Measurements from ENCODE around the gene LMAN1L. TPM values are rescaled to one million over a fixed set of nuclear protein-coding genes. Genes with fewer than 3 reads are reported as not detected.

Gene LMAN1L
- total and polyA plus RNA-seq, 7 donors = 0.64 to 1.8 TPM; not detected in 5

DNA sequence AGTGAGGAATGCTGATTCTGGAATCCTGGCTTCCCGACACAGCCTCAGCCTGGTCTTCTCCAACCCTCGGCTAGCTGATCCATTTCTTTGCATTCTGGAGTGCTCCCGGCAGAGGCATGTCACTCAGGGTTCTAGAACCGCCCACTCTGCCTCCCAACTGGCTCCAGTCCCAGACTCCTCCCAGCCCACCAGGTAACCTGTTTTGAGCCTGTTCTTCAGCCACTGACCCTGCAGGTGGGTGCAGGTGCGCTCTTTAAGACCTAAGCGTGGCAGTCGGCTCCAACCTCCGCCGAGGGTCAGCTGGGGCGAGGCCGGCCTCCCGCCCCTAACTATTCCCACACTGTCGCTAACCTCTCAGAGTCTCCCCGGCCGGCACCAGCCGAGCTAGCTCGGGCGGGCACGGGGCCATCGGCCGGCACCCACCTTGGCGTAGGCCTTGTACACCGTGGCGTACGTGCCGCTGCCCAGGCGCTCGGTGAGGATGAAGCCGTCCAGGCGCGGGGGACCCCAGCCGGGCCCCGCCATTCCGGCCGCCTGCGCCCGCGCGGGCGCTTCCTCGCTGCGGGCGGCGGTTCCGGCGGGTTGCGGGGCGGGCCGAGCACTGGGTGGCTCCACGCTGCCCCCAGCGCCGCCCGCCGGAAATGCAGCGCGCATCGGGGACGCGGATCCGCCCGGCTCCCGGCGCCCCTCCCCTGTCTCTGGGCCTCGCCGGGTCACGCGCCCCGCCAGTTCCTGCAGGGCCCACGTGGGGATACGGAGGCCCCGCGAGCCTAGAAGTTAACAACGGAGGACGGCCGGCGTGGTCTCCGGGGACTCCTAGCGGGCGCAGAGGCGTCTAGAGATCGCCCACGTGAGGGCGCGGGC lies 30.2 kb downstream of the LMAN1L start, which contains the start of gene ULK3:
Gene ULK3, minus strand, starts transcription at position 576 of the 864 bp plus-strand sequence. Its CDS starts 51 bp downstream, at position 525.
- 0 to 1% methylated on average over 84 of the region's 84 CpGs for WGBS, 2 donors
- Histone ChIP-seq H3K4me1 (peaks cover 0 to 32% (median 23%) of the 10 kb centered on the region in 4 donors), H3K27me3 (no peaks in the 10 kb centered on the region), H3K36me3 (peaks cover 0 to 59% (median 17%) of the 10 kb centered on the region in 4 donors), H3K27ac (peak within 1 kb of the TSS; percentile 83 to 88 (median 85)), H3K9me3 (no peaks in the 10 kb centered on the region), H3K4me3 (peak within 1 kb of the TSS; percentile 61 to 92 (median 78))
- DNase-seq = peak; percentile 96
- intact Hi-C loops (cut with DNase I) = loop anchor here (1.0 to 5.0 kb wide), 4 partner anchors 58 to 114 kb away; partner anchors contain the start of genes CSK and RPP25
- TF ChIP-seq POLR2AphosphoS5 (IDR thresholded peaks at IDR 0.05) = peak; percentile 9 to 77 (median 64)
- peak in 1 of 2 donors; percentile 17 for TF ChIP-seq POLR2A (IDR thresholded peaks at IDR 0.05)
- TF ChIP-seq, protein P1, sequence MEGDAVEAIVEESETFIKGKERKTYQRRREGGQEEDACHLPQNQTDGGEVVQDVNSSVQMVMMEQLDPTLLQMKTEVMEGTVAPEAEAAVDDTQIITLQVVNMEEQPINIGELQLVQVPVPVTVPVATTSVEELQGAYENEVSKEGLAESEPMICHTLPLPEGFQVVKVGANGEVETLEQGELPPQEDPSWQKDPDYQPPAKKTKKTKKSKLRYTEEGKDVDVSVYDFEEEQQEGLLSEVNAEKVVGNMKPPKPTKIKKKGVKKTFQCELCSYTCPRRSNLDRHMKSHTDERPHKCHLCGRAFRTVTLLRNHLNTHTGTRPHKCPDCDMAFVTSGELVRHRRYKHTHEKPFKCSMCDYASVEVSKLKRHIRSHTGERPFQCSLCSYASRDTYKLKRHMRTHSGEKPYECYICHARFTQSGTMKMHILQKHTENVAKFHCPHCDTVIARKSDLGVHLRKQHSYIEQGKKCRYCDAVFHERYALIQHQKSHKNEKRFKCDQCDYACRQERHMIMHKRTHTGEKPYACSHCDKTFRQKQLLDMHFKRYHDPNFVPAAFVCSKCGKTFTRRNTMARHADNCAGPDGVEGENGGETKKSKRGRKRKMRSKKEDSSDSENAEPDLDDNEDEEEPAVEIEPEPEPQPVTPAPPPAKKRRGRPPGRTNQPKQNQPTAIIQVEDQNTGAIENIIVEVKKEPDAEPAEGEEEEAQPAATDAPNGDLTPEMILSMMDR (IDR thresholded peaks at IDR 0.05) = peak; percentile 35 to 78 (median 54)
- TF ChIP-seq EP300 (IDR thresholded peaks at IDR 0.05) = peak in 1 of 4 donors; percentile 40

DNA sequence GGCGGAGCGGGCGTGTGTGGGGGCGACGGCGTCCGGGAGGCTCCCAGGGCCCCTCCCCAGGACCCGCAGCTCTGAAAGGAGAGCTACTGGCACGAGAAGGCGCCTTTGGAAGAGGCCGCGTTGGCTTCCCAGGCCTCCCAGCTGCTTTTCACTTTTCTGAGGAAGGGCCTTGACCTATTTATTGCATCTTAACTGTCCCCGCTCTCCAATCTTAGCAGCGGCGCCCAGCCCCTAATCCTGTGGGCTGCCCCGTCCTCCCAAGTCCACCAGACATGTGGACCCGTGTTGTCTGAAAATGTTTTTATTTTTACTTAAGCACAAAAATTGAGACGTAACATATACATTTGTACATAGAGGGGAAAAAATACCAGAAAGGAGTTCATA lies 30.8 kb downstream of the LMAN1L start:
- intact Hi-C loops (cut with DNase I) = loop anchor here (1.0 to 5.0 kb wide), 4 partner anchors 57 to 114 kb away; partner anchors contain the start of genes CSK and RPP25
- Histone ChIP-seq H3K36me3 (peaks cover 0 to 62% (median 21%) of the 10 kb centered on the region in 4 donors), H3K4me1 (peaks cover 0 to 32% (median 23%) of the 10 kb centered on the region in 4 donors), H3K27me3 (no peaks in the 10 kb centered on the region), H3K9me3 (no peaks in the 10 kb centered on the region), H3K27ac (peak overlapping the region; percentile 83 to 88 (median 85)), H3K4me3 (peak overlapping the region; percentile 35 to 92 (median 78))
- no peak for DNase-seq
- no peak for TF ChIP-seq POLR2AphosphoS5 (IDR thresholded peaks at IDR 0.05)
- TF ChIP-seq, protein P1 (IDR thresholded peaks at IDR 0.05) = no peak
- no peak for TF ChIP-seq POLR2A (IDR thresholded peaks at IDR 0.05)
- no peak for TF ChIP-seq EP300 (IDR thresholded peaks at IDR 0.05)
- 17 to 20% methylated on average over 18 of the region's 18 CpGs for WGBS, 2 donors

DNA sequence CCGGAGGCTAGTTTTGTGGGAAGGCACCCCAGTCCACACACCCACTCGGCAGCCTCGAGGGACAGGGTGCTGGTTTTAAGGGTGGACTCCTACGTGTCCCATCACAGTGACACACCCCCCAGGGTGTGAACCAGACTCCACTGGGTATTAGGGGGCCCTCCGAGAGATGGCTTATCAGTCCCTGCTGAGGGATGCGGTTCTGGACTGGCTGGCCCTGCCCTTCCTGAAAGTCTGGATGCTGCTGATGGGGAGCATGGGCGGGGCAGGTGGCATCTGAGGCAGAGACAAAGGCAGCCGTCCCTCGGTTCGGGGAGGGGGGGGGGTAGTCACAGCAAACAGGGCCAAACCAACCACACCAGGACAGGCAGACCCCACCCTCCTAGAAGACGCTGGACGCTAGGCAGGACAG lies 31.3 kb downstream of the LMAN1L start:
- no peak for DNase-seq
- Histone ChIP-seq H3K27me3 (no peaks in the 10 kb centered on the region), H3K9me3 (no peaks in the 10 kb centered on the region), H3K27ac (peak overlapping the region; percentile 83 to 88 (median 85)), H3K4me3 (peak overlapping the region in 3 of 4 donors; percentile 69 to 92 (median 86)), H3K4me1 (peaks cover 0 to 32% (median 23%) of the 10 kb centered on the region in 4 donors), H3K36me3 (peaks cover 0 to 62% (median 24%) of the 10 kb centered on the region in 4 donors)
- no peak for TF ChIP-seq EP300 (IDR thresholded peaks at IDR 0.05)
- no peak for TF ChIP-seq POLR2A (IDR thresholded peaks at IDR 0.05)
- TF ChIP-seq POLR2AphosphoS5 (IDR thresholded peaks at IDR 0.05) = no peak
- TF ChIP-seq, protein P1 (IDR thresholded peaks at IDR 0.05) = no peak
- intact Hi-C loops (cut with DNase I) = loop anchor here (1.0 to 5.0 kb wide), 4 partner anchors 57 to 113 kb away; partner anchors contain the start of genes CSK and RPP25
- WGBS, 2 donors = 43 to 54% methylated on average over 12 of the region's 12 CpGs

DNA sequence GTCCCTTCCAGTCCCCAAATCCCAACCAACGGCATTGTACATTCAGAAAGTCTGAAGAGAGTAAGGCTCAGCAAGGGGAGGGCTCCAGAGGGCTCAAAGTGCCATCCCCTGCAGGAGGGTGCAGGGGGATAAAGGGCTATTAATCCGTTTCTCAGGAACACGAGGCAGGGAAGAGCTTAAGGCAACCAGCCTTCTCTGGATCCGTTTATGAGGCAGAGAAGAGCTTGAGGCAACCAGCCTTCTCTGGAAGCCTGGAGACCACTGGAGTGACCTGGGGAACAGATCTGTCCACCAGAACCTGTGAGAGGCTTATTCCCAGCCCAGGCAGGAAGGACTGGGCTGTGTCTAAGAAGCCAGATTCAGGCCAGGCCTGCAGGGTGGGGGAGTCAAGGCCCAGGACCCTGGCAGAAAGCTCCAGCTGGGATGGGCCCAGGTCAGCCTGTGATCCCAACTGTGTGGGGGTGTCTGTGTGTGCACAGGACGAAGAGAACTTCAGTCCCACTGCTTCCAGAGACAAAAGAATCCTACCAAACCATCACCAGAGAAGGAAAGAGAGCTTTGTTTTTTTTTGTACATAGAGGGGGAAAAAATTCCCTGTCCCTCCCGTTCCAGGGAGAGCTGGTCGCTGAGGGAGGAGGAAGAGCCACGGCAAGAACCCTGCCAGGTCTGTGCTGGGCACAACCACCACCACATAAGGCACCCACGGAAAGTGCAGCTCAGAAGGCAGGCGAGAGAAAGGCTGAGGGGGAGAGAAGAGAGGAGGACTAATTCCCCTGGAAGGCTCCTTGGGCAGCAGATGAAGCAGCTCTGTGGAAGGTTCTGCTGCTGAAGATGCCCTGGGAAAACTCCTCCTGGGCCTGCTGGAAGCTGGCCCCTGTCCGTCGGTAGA lies 31.9 kb downstream of the LMAN1L start:
- H3K36me3 ChIP-seq = peaks cover 0 to 62% (median 25%) of the 10 kb centered on the region in 4 donors
- DNase-seq = no peak
- H3K27me3 ChIP-seq = no peaks in the 10 kb centered on the region
- intact Hi-C loops (cut with DNase I) = loop anchor here (5.0 kb wide), 2 partner anchors 98 to 113 kb away; partner anchors contain the start of gene RPP25
- H3K27ac ChIP-seq = peak overlapping the region; percentile 23 to 88 (median 85)
- TF ChIP-seq, protein P1 (IDR thresholded peaks at IDR 0.05) = no peak
- TF ChIP-seq EP300 (IDR thresholded peaks at IDR 0.05) (no peak), POLR2AphosphoS5 (IDR thresholded peaks at IDR 0.05) (no peak), POLR2A (IDR thresholded peaks at IDR 0.05) (no peak)
- H3K4me1 ChIP-seq = peaks cover 0 to 32% (median 23%) of the 10 kb centered on the region in 4 donors
- WGBS, 2 donors = 70 to 71% methylated on average over 12 of the region's 12 CpGs
- no peaks in the 10 kb centered on the region for H3K9me3 ChIP-seq
- H3K4me3 ChIP-seq = no peak overlapping the region
